ENCODE measurements around the gene COL27A1. TPM values are rescaled to one million over a fixed set of nuclear protein-coding genes. Genes with fewer than 3 reads are reported as not detected.
"Not testable (repeated sequence)": the region's sequence is repeated elsewhere in the genome, so short reads cannot be mapped to it uniquely, and the experiment has no call there.

The COL27A1 gene
- total RNA-seq, 1 donor from 2014 or later, result 48.5 TPM

GRCh38 chr9:114124666-114125475 lies 30.5 kb upstream of the COL27A1 start:
- Mint-ChIP-seq H3K4me1 (ENCODE audit: low read depth) (peaks cover 4% of the 10 kb centered on the region), H3K27ac (ENCODE audit: unreplicated experiment) (no peak overlapping the region), H3K9me3 (ENCODE audit: low read depth) (peaks cover 3% of the 10 kb centered on the region), H3K27me3 (ENCODE audit: low read depth) (peaks cover 12% of the 10 kb centered on the region), H3K36me3 (ENCODE audit: low read depth) (no peaks in the 10 kb centered on the region), H3K4me3 (ENCODE audit: unreplicated experiment) (no peak overlapping the region)
- no peak for TF ChIP-seq CTCF (IDR thresholded peaks at IDR 0.05)
- no peak for DNase-seq (ENCODE audit: low spot score)

DNA sequence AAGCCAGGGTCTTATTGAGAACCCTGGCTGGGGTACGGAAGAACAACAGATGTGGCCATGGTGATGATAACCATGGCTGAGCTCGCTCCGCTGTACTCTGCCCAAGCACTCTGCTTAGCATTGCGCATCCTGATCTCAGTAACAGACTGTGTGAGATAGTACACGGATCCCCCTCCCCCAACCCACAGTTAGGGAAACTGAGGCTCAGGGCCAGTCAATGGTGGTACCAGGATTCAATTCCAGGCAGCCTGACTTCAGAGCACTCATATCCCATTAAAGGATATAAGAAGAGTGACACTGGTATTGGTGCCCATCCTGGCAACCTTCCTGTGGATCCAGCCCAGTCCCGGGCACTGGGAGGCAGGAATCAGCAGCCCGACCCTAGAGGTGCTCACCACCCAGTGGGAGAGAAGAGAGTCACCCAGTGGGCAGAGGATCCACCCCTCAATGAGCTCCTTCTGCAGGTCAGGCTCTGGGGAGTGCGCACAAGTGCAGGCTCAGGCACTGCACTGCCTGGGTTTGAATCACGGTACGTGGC lies 29.8 kb upstream of the COL27A1 start:
- no peaks in the 10 kb centered on the region for H3K36me3 Mint-ChIP-seq (ENCODE audit: low read depth)
- H3K27ac Mint-ChIP-seq (ENCODE audit: unreplicated experiment), result no peak overlapping the region
- H3K27me3 Mint-ChIP-seq (ENCODE audit: low read depth), result peaks cover 10% of the 10 kb centered on the region
- H3K4me3 Mint-ChIP-seq (ENCODE audit: unreplicated experiment), result no peak overlapping the region
- no peak for DNase-seq (ENCODE audit: low spot score)
- TF ChIP-seq CTCF (IDR thresholded peaks at IDR 0.05), result no peak
- peaks cover 3% of the 10 kb centered on the region for H3K9me3 Mint-ChIP-seq (ENCODE audit: low read depth)
- H3K4me1 Mint-ChIP-seq (ENCODE audit: low read depth), result peaks cover 4% of the 10 kb centered on the region

DNA sequence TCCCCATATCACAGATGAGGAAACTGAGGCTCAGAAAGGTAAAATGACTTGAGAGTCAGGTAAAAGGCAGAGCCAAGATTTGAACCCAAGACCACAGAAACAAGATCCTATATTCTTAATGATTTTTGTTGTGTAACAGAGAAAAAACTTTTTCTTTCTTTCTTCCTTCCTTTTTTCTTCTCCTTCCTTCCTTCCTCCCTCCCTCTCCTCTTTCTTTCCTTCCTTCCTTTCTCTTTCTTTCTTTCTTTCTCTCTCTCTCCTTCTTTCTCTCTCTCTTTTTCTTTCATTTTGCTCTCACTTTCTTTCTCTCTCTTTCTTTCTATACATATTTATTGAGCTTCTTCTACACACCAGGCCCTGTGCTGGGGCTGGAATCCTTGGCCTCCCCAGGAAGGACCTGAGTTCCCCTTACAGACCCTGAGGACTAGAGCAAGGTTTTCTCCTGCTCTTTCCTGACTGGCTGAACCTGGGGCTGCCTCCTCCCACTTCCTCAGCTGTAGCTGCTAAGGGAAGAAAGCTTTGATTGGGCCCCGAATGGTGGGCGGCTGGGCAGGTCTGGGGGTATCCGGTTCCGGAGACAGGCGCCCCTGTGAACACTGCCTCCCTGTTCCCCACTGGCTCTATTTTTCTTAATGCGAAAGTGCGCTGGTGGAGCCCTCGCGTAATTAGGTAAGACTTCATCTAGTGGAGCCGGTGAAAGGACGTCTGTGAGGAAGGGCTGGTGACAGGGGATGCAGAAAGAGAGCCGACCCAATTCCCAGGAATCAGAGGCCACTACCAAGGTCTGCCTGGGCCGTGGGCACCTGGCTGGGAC lies 28.9 kb upstream of the COL27A1 start:
- Mint-ChIP-seq H3K4me3 (ENCODE audit: unreplicated experiment) (no peak overlapping the region), H3K27ac (ENCODE audit: unreplicated experiment) (no peak overlapping the region), H3K36me3 (ENCODE audit: low read depth) (no peaks in the 10 kb centered on the region), H3K9me3 (ENCODE audit: low read depth) (peaks cover 3% of the 10 kb centered on the region), H3K27me3 (ENCODE audit: low read depth) (peaks cover 8% of the 10 kb centered on the region), H3K4me1 (ENCODE audit: low read depth) (peaks cover 2% of the 10 kb centered on the region)
- DNase-seq (ENCODE audit: low spot score), result no peak
- no peak for TF ChIP-seq CTCF (IDR thresholded peaks at IDR 0.05)

GRCh38 chr9:114128759-114129158 lies 26.6 kb upstream of the COL27A1 start:
- peak; percentile 14 for DNase-seq (ENCODE audit: low spot score)
- H3K9me3 Mint-ChIP-seq (ENCODE audit: low read depth); H3K4me3 Mint-ChIP-seq (ENCODE audit: unreplicated experiment); H3K27me3 Mint-ChIP-seq (ENCODE audit: low read depth); H3K36me3 Mint-ChIP-seq (ENCODE audit: low read depth); H3K4me1 Mint-ChIP-seq (ENCODE audit: low read depth): not testable (repeated sequence)
- H3K27ac Mint-ChIP-seq (ENCODE audit: unreplicated experiment), result peak overlapping the region; percentile 22

GRCh38 chr9:114130141-114130540 lies 25.2 kb upstream of the COL27A1 start:
- DNase-seq (ENCODE audit: low spot score), result peak; percentile 40
- Mint-ChIP-seq H3K27ac (ENCODE audit: unreplicated experiment) (no peak overlapping the region), H3K4me3 (ENCODE audit: unreplicated experiment) (no peak overlapping the region), H3K36me3 (ENCODE audit: low read depth) (no peaks in the 10 kb centered on the region), H3K27me3 (ENCODE audit: low read depth) (peaks cover 11% of the 10 kb centered on the region), H3K9me3 (ENCODE audit: low read depth) (peaks cover 3% of the 10 kb centered on the region), H3K4me1 (ENCODE audit: low read depth) (no peaks in the 10 kb centered on the region)
- no peak for TF ChIP-seq CTCF (IDR thresholded peaks at IDR 0.05)

Data from chondrocyte (in vitro differentiated cells).